ENCODE measurements around the gene DNAJC5.
"Not testable (repeated sequence)": the region's sequence is repeated elsewhere in the genome, so short reads cannot be mapped to it uniquely, and the experiment has no call there.

The DNAJC5 gene

GRCh38 chr20:63968136-63968927, 73.4 kb downstream of the DNAJC5 start:
- DNase-seq (ENCODE audit: low read depth in 2 of 2): no peak

- no peak for DNase-seq (ENCODE audit: low read depth in 2 of 2)
These were observed 74.2 kb downstream of the DNAJC5 start for GRCh38 chr20:63968928-63969760.

DNA sequence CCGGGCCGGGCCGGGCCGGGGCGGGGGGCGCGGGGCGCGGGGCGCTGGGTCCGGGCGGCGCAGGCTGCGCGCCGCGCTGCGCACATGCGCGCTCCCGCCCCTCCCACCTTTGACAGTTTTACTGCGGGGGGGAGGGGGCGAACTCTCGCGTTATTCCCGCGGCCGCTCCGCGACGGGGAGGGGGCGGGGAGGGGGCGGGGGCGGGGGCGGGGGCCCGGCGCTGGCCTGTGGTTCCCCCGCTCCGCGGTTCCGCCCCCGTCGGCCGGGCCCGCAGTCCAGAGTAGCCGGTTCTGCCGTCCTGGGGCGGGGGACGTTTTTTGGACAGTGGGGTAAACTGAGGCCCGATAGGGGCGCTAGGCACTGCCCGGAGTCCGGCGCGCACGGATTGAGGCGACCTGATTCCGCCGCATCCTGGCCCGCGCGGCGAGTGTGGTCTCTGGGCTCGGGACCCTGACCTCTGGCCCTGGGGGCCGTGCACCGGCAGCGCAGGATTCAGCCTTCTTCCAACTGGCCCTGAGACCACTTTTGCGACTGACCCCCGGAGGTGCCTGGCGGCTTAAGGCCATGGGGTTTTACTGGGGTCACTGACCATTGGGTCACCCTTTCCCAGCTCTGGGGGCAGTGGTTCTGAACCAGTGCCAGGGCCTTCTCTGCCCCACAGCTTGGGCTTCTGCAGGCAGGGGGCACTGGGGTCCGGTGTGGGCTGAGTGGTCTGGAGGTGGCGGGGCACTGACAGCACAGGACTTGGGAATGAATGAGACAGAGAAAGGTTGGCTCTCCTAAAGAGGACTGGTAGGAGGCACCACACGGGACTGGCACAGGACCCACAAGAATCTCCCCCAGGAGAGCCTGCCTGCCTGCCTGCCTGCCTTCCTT, 75.2 kb downstream of the DNAJC5 start, which contains the start of gene ZNF512B:
TSS of gene ZNF512B (minus strand) at position 93 of the 876 bp plus-strand sequence. CDS start 1,980 bp downstream, outside the sequence.
- peak in 1 of 2 donors; percentile 34 for DNase-seq (ENCODE audit: low read depth in 2 of 2)

- no peak for DNase-seq (ENCODE audit: low read depth in 2 of 2)
These were observed 75.9 kb downstream of the DNAJC5 start for GRCh38 chr20:63970714-63971431.

- not testable (repeated sequence) for DNase-seq (ENCODE audit: low read depth in 2 of 2)
These were observed 77.0 kb downstream of the DNAJC5 start for GRCh38 chr20:63971960-63972311.

DNA sequence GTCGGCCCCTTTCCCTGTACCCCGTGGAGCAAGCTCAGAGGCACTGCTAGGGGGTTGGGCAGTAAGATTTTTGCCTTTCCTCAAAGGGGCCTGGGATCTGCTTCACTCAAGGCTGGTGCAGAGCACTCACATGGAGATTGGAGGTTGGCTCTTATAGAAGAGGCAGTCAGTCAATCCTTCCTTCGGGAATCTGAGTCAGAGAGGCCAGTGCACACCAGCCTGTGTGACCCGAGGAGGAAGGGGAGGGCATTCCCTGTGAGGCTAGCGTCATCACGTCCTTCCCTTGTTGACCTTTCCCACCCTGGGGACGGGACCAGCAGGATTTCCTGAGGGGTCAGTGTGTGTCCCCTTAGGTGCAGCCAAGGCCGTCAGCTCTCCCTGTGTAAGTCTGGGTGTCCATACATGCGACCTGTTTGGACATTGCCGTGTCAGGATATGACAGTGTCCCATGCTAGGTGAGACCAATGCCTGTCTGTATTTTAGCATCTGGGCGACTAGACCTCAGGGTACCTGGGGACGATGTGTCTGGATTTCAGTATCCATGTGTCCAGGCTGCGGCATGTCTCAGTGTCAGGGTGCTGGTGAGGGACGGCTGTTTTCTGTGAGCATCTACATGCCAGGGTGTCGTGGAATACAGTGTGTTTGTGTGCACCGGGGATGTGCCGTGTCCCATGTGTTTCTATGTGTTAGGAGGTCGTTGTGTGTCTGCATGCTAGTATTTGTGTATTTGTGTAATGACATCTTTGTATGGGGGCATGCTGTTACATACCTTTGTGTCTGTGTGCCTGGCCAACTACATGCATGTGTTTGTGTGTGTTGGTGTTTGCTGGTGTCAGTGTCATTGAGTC, 77.6 kb downstream of the DNAJC5 start:
- no peak for DNase-seq (ENCODE audit: low read depth in 2 of 2)

DNA sequence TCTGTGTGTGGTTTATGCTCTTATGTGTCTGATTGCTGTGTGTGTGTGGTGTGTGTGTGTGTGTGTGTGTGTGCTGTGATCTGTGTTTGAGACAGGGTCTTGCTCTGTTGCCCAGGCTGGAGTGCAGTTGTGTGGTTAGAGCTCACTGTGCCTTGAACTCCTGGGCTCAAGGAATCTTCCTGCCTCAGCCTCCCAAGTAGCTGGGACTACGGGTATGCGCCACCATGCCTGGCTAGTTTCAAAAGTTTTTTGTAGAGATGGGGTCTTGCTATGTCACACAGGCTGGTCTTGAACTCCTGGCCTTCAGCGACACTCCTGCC, 78.2 kb downstream of the DNAJC5 start:
- DNase-seq (ENCODE audit: low read depth in 2 of 2): no peak

GRCh38 chr20:63973636-63974401, 78.9 kb downstream of the DNAJC5 start:
- peak; percentile 53 to 62 for DNase-seq (ENCODE audit: low read depth in 2 of 2)

DNA sequence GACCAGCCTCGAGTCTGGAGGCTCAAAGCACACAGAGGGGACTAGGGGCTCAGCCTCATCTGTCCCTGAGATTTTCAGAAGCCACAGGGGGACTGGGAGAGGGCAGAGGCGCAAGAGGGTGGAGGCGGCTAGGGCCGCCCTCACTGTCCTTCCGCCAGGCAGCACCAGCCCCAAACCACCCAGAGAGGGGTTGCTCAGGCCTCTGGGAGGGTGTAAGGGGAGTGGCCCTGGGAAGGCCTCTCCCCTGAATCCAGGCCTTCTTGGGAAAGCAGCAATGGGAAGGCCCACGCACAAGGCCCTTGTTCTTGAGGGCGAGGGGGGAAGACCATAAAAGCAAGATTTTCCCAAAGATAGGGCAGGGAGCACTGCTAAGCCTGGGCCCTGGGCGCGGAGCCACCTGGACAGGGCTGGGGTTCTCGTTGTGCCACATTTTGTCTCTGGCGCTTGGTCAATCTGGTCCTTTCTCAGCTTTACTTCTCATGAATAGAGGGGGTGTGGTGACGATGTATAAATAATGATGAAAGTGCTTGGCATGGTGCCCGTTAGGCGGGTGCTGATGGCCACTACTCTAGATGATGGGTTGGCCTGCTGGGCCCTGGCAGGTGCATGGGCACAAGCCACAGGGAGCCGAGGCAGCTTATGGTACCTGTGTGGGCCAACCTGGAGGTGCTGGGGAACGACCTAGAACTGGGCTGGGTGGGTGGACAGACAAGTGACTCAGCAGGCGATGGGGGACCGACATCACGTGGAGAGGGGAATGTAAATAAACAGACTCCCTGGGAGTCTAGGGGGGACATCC, 79.7 kb downstream of the DNAJC5 start:
- no peak for DNase-seq (ENCODE audit: low read depth in 2 of 2)

DNA sequence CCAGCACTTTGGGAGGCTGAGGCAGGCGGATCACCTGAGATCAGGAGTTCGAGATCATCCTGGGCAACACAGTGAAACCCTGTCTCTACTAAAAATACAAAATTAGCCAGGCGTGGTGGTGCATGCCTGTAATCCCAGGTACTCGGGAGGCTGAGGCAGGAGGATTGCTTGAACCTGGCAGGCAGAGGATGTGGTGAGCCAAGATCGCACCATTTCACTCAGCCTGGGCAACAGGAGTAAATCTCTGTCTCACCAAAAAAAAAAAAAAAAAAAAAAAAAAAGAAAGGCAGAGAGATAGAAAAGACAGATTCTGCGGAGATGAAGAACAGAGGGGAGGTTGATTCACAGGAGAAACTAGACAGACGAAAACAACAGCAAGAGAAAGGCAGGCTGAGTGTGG, 81.6 kb downstream of the DNAJC5 start:
- DNase-seq (ENCODE audit: low read depth in 2 of 2): not testable (repeated sequence)

GRCh38 chr20:63976980-63977738, 82.2 kb downstream of the DNAJC5 start:
- no peak for DNase-seq (ENCODE audit: low read depth in 2 of 2)

- peak; percentile 57 to 72 for DNase-seq (ENCODE audit: low read depth in 2 of 2)
These were observed 82.9 kb downstream of the DNAJC5 start for GRCh38 chr20:63977739-63978276.

- peak; percentile 60 to 76 for DNase-seq (ENCODE audit: low read depth in 2 of 2)
These were observed 83.6 kb downstream of the DNAJC5 start for GRCh38 chr20:63978319-63979228.

DNA sequence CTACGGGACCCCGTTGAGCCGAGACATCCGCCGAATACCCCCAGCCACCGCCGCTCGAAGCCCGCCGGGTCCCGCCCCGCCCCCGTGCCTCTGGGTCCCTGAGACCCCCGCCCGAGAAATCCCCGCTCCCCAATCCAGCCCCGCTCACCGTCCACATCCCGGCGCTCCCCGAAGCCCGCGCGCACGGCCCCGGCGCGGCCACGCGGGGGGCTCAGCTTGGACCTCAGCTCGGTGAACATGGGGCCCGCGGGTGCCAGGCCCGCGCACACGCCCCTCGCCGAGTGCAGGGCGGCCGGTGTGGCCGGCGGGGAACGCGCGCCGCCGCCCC, 84.3 kb downstream of the DNAJC5 start:
- DNase-seq (ENCODE audit: low read depth in 2 of 2): no peak

GRCh38 chr20:63979557-63980316, 84.8 kb downstream of the DNAJC5 start, which contains the start of gene SAMD10:
TSS of gene SAMD10 (minus strand) at chr20:63979642. CDS start at chr20:63979467, 175 bp downstream.
- peak; percentile 83 to 89 for DNase-seq (ENCODE audit: low read depth in 2 of 2)

GRCh38 chr20:63980317-63980805, 85.4 kb downstream of the DNAJC5 start:
- DNase-seq (ENCODE audit: low read depth in 2 of 2): peak in 1 of 2 donors; percentile 11
